ENCODE data around the gene GGN. TPM values are rescaled to one million over a fixed set of nuclear protein-coding genes. Genes with fewer than 3 reads are reported as not detected.
A peak's percentile ranks its signal among the peaks of the same experiment; 100 is the strongest.

The GGN gene
- total RNA-seq, 4 donors from 2014 or later = 0.13 TPM; not detected in 3

DNA sequence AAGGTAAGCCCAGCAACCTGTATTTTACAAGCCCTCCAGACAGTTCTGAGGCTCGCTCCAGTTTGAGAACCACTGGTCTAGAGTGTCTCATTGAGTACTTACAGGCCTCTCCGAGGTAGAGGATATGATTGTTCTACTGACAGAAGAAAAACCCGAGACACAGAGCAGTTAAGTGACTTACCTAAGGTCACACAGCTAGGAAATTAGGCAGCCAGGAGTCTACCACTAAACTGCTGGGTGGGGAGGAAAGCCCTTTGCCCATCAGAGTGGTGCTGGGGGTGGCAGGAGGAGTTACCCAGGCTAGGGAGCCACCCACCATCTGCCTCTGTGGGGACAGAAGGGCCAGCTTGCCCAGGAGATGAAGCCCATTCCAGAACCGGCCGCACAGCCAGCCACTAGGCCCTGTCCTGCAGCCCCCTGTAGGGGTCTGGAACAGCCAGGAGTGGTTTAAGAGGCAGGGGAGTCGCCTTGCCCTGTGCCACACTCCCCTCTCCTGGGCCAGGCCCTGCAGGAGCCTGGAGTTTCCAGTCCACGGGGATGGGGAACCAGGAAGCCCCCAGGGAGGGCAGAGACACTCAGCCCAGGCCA lies 37.5 kb upstream of the GGN start:
- H3K27ac ChIP-seq = no peak overlapping the region
- H3K27me3 ChIP-seq = no peaks in the 10 kb centered on the region
- no peak for ATAC-seq
- no peaks in the 10 kb centered on the region for H3K36me3 ChIP-seq
- intact Hi-C loops (cut with DNase I; ENCODE audit: low total_unique reads) (no loop called here), in situ Hi-C loops (cut with MboI; ENCODE audit: low sequenced_read_pairs in 4 of 4) (no loop called here)
- DNase-seq = no peak
- no peaks in the 10 kb centered on the region for H3K9me3 ChIP-seq
- H3K4me3 ChIP-seq = peak overlapping the region in 1 of 4 donors; percentile 26
- no peaks in the 10 kb centered on the region for H3K4me1 ChIP-seq
- TF ChIP-seq POLR2A (IDR thresholded peaks at IDR 0.05) (no peak), CTCF (IDR thresholded peaks at IDR 0.05 in 4 of 5, conservative IDR thresholded peaks at IDR 0.05 in 1 of 5) (no peak)

DNA sequence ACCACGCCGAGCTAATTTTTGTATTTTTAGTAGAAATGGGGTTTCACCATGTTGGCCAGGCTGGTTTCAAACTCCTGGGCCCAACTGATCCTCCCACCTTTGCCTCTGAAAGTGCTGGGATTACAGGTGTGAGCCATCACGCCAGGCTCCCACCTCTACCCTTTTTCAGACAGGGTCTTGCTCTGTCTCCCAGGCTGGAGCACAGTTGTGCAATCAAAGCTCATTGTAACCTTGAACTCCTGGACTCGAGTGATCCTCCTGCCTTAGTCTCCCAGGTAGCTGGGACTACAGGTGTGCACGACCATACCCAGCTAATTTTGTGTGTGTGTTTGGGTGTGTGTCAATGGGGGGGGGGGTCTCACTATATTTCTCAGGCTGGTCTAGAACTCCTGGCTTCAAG lies 36.4 kb upstream of the GGN start:
- no peak for ATAC-seq
- Histone ChIP-seq H3K27me3 (no peaks in the 10 kb centered on the region), H3K27ac (no peak overlapping the region), H3K4me3 (no peak overlapping the region), H3K9me3 (no peaks in the 10 kb centered on the region), H3K36me3 (no peaks in the 10 kb centered on the region), H3K4me1 (no peaks in the 10 kb centered on the region)
- in situ Hi-C loops (cut with MboI; ENCODE audit: low sequenced_read_pairs in 4 of 4) (no loop called here), intact Hi-C loops (cut with DNase I; ENCODE audit: low total_unique reads) (no loop called here)
- DNase-seq = no peak
- no peak for TF ChIP-seq CTCF (IDR thresholded peaks at IDR 0.05 in 4 of 5, conservative IDR thresholded peaks at IDR 0.05 in 1 of 5)
- no peak for TF ChIP-seq POLR2A (IDR thresholded peaks at IDR 0.05)

- Histone ChIP-seq H3K27ac (no peak overlapping the region), H3K4me3 (no peak overlapping the region), H3K9me3 (no peaks in the 10 kb centered on the region), H3K36me3 (no peaks in the 10 kb centered on the region), H3K4me1 (no peaks in the 10 kb centered on the region), H3K27me3 (no peaks in the 10 kb centered on the region)
- DNase-seq (no peak), ATAC-seq (no peak)
- intact Hi-C loops (cut with DNase I; ENCODE audit: low total_unique reads) = no loop called here
- TF ChIP-seq CTCF (IDR thresholded peaks at IDR 0.05 in 4 of 5, conservative IDR thresholded peaks at IDR 0.05 in 1 of 5) (no peak), POLR2A (IDR thresholded peaks at IDR 0.05) (no peak)
- in situ Hi-C loops (cut with MboI; ENCODE audit: low sequenced_read_pairs in 4 of 4) = no loop called here
These were observed 34.6 kb upstream of the GGN start for GRCh38 chr19:38422438-38422837.

- no peak overlapping the region for H3K4me3 ChIP-seq
- TF ChIP-seq POLR2A (IDR thresholded peaks at IDR 0.05) (no peak), CTCF (IDR thresholded peaks at IDR 0.05 in 4 of 5, conservative IDR thresholded peaks at IDR 0.05 in 1 of 5) (no peak)
- in situ Hi-C loops (cut with MboI; ENCODE audit: low sequenced_read_pairs in 4 of 4) (no loop called here), intact Hi-C loops (cut with DNase I; ENCODE audit: low total_unique reads) (no loop called here)
- no peaks in the 10 kb centered on the region for H3K27me3 ChIP-seq
- ATAC-seq (no peak), DNase-seq (no peak)
- no peaks in the 10 kb centered on the region for H3K36me3 ChIP-seq
- no peak overlapping the region for H3K27ac ChIP-seq
- H3K9me3 ChIP-seq = no peaks in the 10 kb centered on the region
- no peaks in the 10 kb centered on the region for H3K4me1 ChIP-seq
These were observed 34.0 kb upstream of the GGN start for GRCh38 chr19:38421856-38422255.

DNA sequence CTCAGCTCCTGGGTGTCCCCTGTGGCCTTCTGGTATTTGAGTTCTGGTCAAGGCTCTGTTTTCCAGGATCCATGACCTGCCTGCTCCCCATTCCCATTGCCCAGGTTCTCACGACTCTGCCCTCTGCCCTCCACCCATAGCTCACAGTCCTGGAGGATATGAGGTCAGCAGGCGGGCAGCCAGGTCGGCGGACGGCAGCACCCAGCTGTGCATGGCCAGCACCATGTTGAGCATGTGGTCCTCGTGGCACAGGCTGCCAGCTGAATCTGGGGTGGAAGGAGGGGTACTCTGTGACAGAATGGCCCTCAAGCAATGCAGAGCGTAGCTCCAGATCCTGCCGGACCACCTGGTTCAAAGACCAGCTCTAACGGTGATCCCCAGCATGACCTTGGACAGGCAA lies 33.1 kb upstream of the GGN start:
- no peak for DNase-seq
- intact Hi-C loops (cut with DNase I; ENCODE audit: low total_unique reads) = no loop called here
- TF ChIP-seq CTCF (IDR thresholded peaks at IDR 0.05 in 4 of 5, conservative IDR thresholded peaks at IDR 0.05 in 1 of 5) (no peak), POLR2A (IDR thresholded peaks at IDR 0.05) (no peak)
- no peaks in the 10 kb centered on the region for H3K9me3 ChIP-seq
- no peaks in the 10 kb centered on the region for H3K36me3 ChIP-seq
- H3K4me3 ChIP-seq = no peak overlapping the region
- no peak for ATAC-seq
- H3K27me3 ChIP-seq = no peaks in the 10 kb centered on the region
- in situ Hi-C loops (cut with MboI; ENCODE audit: low sequenced_read_pairs in 4 of 4) = no loop called here
- H3K4me1 ChIP-seq = no peaks in the 10 kb centered on the region
- no peak overlapping the region for H3K27ac ChIP-seq

Measured in gastrocnemius medialis (tissue), 4 donors.